ENCODE measurements around the gene UMOD.

Gene UMOD

DNA sequence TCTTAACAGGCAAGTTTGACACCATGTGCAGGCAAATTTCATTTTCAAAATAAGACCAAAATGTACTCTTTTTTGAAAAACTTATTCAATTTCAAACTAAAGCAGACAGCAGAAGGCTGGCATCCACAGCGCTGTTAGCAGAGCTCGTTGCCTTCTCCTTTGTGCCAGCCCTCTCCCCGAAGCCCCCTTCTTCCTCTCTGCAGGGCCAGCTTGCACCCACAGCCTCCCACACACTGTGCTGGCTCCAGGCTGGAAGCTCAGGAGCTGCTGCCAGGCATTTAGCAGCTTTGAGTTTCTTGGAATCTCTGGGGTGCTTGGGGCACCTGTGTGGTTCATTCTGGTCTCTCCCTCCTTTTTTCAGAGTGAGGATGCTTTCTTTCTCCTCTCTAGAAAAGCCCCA is 62.9 kb downstream of the UMOD start:
- H3K36me3 Mint-ChIP-seq: no peaks in the 10 kb centered on the region
- no peak for ATAC-seq (ENCODE audit: low read depth)
- H3K4me3 Mint-ChIP-seq: no peak overlapping the region
- H3K4me1 Mint-ChIP-seq: no peaks in the 10 kb centered on the region
- H3K27ac Mint-ChIP-seq: no peak overlapping the region
- H3K9me3 Mint-ChIP-seq: peaks cover 1% of the 10 kb centered on the region
- H3K27me3 Mint-ChIP-seq: peaks cover 8% of the 10 kb centered on the region
- DNase-seq (ENCODE audit: low spot score in 2 of 2): no peak

GRCh38 chr16:20285993-20286499 is 66.5 kb downstream of the UMOD start:
- ATAC-seq (ENCODE audit: low read depth): no peak
- no peak overlapping the region for H3K27ac Mint-ChIP-seq
- peaks cover 13% of the 10 kb centered on the region for H3K27me3 Mint-ChIP-seq
- H3K36me3 Mint-ChIP-seq: no peaks in the 10 kb centered on the region
- no peaks in the 10 kb centered on the region for H3K4me1 Mint-ChIP-seq
- no peak for DNase-seq (ENCODE audit: low spot score in 2 of 2)
- no peak overlapping the region for H3K4me3 Mint-ChIP-seq
- H3K9me3 Mint-ChIP-seq: peaks cover 7% of the 10 kb centered on the region

Measured in memory B cell (primary cell).